Neural crest cell (in vitro differentiated cells): ENCODE results near the gene RETN. TPM values are rescaled to one million over a fixed set of nuclear protein-coding genes. Genes with fewer than 3 reads are reported as not detected.

Experiments
- DNase-seq: peaks from one replicate; pipeline ENCODE4 v3.0.0; 2021; ENCODE audit warnings: low read depth, mixed read lengths, low spot score
- H3K27ac Mint-ChIP-seq: one replicate; pipeline ENCODE4 v1.8.0; 2021; ENCODE audit warnings: mild to moderate bottlenecking, mixed read lengths; ENCODE audit not compliant: unreplicated experiment
- H3K27me3 Mint-ChIP-seq: 2 replicates; pipeline ENCODE4 v1.8.0; 2021; ENCODE audit warnings: low read depth, mild to moderate bottlenecking, mixed read lengths
- H3K36me3 Mint-ChIP-seq: 2 replicates; pipeline ENCODE4 v1.8.0; 2021; ENCODE audit warnings: low read depth, mild to moderate bottlenecking, mixed read lengths
- H3K4me1 Mint-ChIP-seq: 2 replicates; pipeline ENCODE4 v1.8.0; 2021; ENCODE audit warnings: mixed read lengths
- H3K4me3 Mint-ChIP-seq: one replicate; pipeline ENCODE4 v1.8.0; 2021; ENCODE audit warnings: mild to moderate bottlenecking, mixed read lengths
- H3K9me3 Mint-ChIP-seq: 2 replicates; pipeline ENCODE4 v1.8.0; 2021; ENCODE audit warnings: mixed read lengths
- total RNA-seq: library from RNA; stranded (reverse); gene quantifications from 2 replicates; pipeline ENCODE4 v1.2.1, GENCODE V29; 2021
- TF ChIP-seq, protein P1 (sequence below): fragments of 200-600 bp; sonication (generic); conservative IDR thresholded peaks from 2 replicates; pipeline ENCODE4 v1.5.0; 2021; ENCODE audit warnings: antibody characterized with exemption, mild to moderate bottlenecking

The RETN gene
- total RNA-seq, 1 donor from 2014 or later = not detected

DNA sequence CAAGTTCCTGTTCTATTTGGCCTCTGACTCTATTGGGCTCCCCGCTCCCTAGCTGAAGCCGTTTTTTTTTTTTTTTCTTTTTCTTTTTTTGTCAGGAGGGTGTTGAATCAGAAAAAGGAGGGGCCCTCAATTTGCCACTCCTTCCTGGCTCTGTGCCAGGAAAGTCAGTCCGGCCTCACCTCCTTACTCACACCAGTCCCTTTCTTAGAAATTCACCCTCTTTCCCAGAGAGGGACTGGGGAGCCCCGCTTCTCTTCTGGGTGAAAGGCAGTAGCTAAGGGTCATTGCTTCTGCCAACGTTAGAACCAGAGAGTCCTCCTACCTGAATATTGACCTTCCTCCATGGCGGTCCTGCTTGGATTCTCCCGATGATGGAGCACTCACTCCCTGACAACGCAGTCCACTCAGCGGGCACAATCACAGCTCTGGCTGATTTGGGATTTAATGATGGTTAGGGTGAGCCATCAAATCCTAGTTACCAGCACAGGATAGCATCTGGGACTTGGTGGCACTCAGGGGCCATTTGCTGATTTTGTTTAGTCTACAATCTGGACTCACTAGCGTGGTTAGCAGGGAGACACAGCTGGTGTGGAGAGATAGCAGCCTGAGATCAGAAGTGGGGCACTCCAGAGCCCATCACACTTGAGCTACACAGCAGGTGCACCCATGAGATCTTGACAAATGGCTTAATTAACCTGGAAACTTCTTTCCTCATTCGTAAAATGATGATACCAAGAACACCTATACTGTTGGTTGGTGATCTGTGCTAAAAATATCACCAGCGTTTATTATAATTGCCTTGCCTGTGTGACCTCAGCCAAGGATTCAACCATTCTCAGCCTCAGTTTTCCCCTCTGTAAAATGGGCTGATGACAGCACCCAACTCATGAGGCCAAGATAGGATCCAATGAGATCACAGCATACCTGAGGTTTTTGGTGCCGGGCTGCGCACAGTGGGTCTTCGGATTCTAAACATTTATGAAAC lies 30.9 kb downstream of the RETN start:
- Mint-ChIP-seq H3K4me1 (no peaks in the 10 kb centered on the region), H3K27ac (no peak overlapping the region), H3K4me3 (no peak overlapping the region), H3K27me3 (peaks cover 63% of the 10 kb centered on the region), H3K36me3 (no peaks in the 10 kb centered on the region), H3K9me3 (no peaks in the 10 kb centered on the region)
- DNase-seq = no peak
- TF ChIP-seq, protein P1, sequence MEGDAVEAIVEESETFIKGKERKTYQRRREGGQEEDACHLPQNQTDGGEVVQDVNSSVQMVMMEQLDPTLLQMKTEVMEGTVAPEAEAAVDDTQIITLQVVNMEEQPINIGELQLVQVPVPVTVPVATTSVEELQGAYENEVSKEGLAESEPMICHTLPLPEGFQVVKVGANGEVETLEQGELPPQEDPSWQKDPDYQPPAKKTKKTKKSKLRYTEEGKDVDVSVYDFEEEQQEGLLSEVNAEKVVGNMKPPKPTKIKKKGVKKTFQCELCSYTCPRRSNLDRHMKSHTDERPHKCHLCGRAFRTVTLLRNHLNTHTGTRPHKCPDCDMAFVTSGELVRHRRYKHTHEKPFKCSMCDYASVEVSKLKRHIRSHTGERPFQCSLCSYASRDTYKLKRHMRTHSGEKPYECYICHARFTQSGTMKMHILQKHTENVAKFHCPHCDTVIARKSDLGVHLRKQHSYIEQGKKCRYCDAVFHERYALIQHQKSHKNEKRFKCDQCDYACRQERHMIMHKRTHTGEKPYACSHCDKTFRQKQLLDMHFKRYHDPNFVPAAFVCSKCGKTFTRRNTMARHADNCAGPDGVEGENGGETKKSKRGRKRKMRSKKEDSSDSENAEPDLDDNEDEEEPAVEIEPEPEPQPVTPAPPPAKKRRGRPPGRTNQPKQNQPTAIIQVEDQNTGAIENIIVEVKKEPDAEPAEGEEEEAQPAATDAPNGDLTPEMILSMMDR = no peak

DNA sequence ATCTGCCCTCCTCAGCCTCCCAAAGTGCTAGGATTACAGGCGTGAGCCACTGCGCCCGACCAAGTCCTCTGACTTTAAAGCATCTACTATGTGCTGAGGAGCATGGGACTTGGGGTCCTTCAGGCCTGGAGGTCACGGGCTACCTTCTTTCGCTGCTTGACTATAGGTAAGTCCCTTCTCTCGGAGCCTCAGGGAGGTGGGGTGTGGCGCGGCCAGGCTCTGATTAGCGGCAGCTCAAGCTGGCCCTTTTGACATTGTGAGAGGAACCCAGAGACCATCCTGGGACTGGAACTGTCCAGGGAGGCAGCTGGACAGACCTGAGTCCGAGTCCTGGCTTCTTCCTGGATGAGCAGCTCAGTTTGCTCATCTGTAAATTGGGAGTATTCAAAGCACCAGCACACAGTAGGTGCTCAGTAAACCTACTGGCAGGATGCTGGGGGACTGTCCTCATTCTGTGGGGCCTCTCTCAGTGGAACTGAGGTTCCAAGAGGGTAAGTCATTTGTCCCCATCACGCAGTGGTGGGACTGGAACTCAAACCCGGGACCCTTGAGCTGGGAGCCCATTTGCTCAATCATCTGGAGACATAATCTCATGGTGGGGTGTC lies 32.3 kb downstream of the RETN start:
- no peaks in the 10 kb centered on the region for H3K4me1 Mint-ChIP-seq
- TF ChIP-seq, protein P1 = no peak
- H3K27ac Mint-ChIP-seq = no peak overlapping the region
- H3K27me3 Mint-ChIP-seq = peaks cover 64% of the 10 kb centered on the region
- no peak overlapping the region for H3K4me3 Mint-ChIP-seq
- H3K36me3 Mint-ChIP-seq = no peaks in the 10 kb centered on the region
- no peak for DNase-seq
- H3K9me3 Mint-ChIP-seq = no peaks in the 10 kb centered on the region

DNA sequence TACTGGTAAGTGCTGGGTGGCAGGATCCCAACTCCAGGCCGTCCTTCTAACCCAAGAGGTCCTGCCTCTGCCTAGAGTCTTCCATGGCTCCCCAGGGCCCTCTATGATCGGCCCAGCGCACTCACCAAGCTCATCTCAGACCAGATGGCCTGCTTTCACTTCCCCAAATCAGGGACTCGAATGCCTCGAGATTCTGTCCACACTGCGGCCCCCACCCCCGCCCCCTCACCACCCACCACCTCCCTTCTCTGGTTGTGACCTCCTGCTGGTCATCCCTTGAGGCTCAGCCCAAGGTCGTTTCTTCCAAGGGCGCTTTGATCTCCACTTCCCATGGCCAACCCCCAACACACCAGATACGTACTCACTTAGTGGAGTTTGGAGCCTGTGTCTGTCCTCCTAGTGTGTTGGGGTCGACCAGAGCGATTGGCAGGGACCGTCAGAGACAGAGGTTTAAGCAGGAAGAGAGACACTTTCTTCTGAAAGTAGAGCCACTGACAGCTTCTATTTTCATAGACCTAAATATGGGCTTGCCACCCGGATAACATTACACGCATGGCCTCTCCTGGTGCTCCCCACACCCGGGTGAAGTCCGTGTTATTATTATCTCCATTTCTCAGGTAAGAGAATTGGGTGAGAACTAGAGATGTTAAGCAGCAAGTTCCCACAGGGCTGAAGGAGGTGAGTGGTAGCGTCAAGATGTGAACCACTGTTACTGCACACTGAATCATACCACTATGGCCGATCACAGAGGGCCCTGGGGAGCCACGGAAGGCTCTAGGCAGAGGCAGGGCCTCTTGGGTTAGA lies 33.0 kb downstream of the RETN start, which contains the start of gene FCER2:
TSS of gene FCER2 (minus strand) at position 478 of the 804 bp plus-strand sequence. CDS start 2,371 bp downstream, outside the sequence.
- Mint-ChIP-seq H3K9me3 (no peaks in the 10 kb centered on the region), H3K36me3 (no peaks in the 10 kb centered on the region), H3K4me1 (no peaks in the 10 kb centered on the region), H3K27me3 (peaks cover 66% of the 10 kb centered on the region), H3K4me3 (no peak within 1 kb of the TSS), H3K27ac (no peak within 1 kb of the TSS)
- no peak for DNase-seq
- TF ChIP-seq, protein P1 = no peak

DNA sequence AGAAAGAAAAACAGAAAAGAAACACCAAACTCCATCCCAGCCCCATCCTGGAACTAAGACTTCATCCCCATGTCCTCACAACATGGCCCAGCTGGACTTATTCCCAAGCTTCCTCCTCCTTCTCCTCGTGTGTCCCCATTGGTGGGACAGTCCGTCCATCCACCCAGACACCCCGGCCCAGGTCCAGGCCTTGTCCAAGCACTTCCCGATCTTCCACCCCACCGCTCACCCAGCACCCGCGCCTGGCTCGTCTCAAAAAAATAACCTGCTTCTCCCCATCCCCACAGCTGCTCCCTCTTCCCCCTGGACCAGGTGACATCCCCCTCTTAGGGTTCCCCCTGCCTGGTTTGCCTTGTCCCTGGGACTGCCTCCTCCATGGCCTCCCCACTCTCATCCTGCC lies 34.5 kb downstream of the RETN start:
- Mint-ChIP-seq H3K36me3 (no peaks in the 10 kb centered on the region), H3K9me3 (no peaks in the 10 kb centered on the region), H3K4me1 (no peaks in the 10 kb centered on the region), H3K27me3 (peaks cover 52% of the 10 kb centered on the region), H3K4me3 (no peak overlapping the region), H3K27ac (no peak overlapping the region)
- DNase-seq = no peak
- TF ChIP-seq, protein P1 = no peak
